ENCODE measurements around the gene FLVCR1.

DNA sequence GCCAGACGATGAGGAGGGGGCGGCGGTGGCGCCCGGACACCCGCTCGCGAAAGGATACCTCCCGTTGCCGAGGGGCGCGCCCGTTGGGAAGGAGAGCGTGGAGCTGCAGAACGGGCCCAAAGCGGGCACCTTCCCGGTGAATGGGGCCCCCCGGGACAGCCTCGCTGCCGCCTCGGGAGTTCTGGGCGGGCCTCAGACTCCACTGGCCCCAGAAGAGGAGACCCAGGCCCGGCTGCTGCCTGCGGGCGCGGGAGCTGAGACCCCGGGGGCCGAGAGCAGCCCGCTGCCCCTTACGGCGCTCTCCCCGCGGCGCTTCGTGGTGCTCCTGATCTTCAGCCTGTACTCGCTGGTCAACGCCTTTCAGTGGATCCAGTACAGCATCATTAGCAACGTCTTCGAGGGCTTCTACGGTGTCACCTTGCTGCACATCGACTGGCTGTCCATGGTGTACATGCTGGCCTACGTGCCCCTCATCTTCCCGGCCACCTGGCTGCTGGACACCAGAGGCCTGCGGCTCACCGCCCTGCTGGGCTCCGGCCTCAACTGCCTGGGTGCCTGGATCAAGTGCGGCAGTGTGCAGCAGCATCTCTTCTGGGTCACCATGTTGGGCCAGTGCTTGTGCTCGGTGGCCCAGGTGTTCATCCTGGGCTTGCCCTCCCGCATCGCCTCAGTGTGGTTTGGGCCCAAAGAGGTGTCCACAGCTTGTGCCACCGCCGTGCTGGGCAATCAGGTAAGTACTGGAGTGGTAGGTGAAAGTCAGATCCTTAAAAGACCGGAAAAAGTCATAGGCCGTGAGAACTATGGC is 588 bp downstream of the FLVCR1 start:
- TF ChIP-seq, protein P1, sequence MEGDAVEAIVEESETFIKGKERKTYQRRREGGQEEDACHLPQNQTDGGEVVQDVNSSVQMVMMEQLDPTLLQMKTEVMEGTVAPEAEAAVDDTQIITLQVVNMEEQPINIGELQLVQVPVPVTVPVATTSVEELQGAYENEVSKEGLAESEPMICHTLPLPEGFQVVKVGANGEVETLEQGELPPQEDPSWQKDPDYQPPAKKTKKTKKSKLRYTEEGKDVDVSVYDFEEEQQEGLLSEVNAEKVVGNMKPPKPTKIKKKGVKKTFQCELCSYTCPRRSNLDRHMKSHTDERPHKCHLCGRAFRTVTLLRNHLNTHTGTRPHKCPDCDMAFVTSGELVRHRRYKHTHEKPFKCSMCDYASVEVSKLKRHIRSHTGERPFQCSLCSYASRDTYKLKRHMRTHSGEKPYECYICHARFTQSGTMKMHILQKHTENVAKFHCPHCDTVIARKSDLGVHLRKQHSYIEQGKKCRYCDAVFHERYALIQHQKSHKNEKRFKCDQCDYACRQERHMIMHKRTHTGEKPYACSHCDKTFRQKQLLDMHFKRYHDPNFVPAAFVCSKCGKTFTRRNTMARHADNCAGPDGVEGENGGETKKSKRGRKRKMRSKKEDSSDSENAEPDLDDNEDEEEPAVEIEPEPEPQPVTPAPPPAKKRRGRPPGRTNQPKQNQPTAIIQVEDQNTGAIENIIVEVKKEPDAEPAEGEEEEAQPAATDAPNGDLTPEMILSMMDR (IDR thresholded peaks at IDR 0.05), result no peak
- no peak for TF ChIP-seq POLR2A (IDR thresholded peaks at IDR 0.05; ENCODE audit: low read depth)
- TF ChIP-seq EP300 (IDR thresholded peaks at IDR 0.05), result no peak
